HG03558 (cell line): ENCODE data around the gene SLC40A1.

Experiments
- ATAC-seq: cut with Tn5 transposase; IDR thresholded peaks from one replicate; pipeline ENCODE4 v1.9.1; 2021; ENCODE audit warnings: moderate number of reproducible peaks; ENCODE audit not compliant: unreplicated experiment; ENCODE audit errors: extremely low read depth

The SLC40A1 gene

DNA sequence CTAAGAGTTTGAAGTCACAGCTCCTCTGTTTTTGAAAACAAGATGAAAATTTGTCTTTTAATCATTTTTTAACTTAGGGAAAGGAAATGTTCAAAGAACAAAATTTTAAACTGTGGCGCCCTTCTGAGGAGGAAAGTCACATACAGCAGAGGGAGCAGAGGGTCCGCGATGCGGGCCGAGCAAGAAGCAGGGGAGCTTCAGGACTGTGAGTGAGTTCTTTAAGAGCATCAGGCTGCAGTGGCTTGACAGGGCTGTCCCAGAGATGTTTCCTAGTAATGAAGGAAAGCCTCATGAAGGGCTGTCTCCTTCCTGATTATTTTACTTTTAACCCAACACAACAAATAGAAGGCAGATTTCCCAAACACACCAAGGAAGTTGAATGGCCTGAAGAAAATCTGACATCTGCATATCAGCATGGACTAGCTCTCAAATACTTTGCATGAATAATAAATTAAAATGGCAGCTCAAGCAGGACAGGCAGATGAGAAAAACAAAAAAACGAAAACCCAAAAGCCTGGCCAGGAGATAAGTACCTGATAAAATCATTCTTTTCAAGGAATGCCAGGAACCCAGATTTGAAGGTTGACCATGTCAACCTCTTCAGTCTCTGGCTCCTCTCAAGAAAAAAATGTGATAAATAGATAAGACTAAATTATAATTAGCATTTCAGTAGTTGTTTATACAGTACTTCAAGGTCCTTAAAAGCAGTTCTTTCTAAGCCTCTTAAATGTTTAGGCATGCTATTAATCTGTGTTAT, 60.8 kb downstream of the SLC40A1 start:
- ATAC-seq: no peak

- ATAC-seq: no peak
These were observed 62.6 kb downstream of the SLC40A1 start for GRCh38 chr2:189517847-189518535.

DNA sequence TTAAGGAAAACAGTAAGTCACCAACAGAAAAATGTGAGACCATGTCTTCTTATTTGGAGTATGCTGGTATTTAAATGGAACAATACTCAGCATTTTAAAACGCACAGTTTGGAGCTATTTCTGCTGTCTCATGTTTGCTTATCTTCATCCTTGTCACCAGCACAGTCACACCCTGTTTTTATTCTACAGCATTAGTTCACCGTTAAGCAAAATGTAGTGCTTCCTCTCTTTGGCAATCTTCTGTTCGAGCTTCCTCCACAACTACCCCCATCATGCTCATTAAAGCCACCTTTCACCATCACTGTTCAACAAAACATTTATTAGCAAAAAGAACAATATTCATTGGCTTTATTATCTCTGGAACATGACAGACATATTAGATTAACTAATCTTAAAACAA, 64.0 kb downstream of the SLC40A1 start:
- ATAC-seq: no peak

- no peak for ATAC-seq
These were observed 65.3 kb downstream of the SLC40A1 start for GRCh38 chr2:189515264-189515663.

DNA sequence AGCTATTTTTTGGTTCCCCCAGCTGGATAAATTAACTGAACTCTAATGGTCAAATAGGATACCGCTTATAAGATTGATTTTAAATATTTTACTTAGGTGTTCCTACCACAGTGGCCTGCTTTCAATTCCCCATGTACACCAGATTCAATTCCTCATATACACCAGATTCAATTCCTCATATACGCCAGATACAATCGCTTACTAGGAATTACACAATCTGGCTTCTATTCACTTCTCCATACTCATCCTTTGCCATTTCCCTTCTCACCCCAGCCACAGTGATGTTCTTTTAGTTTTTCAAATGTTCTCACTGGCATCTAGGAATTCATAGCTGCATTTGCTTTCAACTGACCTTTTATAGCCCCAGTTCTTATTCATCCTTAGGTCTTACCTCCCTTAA, 66.5 kb downstream of the SLC40A1 start:
- ATAC-seq: no peak

DNA sequence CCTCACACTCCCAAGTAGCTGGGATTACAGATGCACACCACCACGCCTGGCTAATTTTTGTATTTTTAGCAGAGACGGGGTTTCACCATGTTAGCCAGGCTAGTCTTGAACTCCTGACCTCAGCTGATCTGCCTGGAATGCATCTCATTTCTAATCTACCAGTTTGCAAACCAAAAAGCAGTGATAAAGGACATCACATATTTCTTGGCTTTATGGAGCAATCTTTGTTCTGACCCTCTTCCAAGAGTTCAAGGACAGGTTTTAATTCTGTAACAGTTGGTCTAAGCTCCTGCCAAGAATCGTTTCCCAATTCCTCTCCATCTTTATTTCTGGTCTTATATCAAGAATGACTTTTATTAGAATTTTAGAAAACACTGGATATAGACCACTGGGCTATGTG, 67.7 kb downstream of the SLC40A1 start:
- no peak for ATAC-seq

GRCh38 chr2:189511960-189512319, 68.6 kb downstream of the SLC40A1 start:
- no peak for ATAC-seq

DNA sequence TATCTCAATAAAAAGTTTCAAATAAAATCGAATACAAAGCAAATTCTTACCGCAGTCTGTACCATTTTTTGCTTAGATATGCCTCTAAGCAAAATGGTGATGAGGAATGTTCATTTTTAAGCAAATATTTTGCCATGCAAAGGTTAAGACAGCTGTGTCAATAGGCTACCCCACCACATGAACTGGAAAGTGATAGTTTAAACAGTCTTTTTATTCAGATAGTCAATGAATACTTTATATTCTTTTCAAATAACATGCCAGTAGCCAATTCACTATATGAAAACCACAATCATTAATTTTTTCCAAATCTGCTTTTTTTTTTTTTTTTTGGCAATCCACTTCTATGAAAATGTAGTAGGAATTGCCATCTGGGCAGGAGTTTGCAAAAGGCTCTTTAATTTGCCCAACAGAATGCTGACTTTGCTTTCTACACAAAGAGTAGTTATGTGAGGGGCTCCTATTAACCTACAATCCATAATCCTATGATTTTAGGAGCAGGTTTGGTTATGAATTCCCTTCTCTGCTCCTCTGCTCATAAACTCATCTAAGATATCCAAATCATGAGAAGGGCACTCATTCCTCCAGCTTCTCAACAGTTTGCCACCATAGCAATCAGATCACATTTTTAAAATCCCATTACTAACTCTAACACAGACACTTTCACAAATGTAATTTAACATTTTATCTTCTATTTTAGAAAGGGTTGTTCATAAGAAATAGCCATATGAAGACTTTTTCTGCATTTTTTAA, 69.2 kb downstream of the SLC40A1 start:
- ATAC-seq: no peak
